Testis (tissue), 3 donors: Measurements from ENCODE around the gene TICRR. TPM values are rescaled to one million over a fixed set of nuclear protein-coding genes. Genes with fewer than 3 reads are reported as not detected.

Source experiments
- DNase-seq: peaks from one replicate; pipeline ENCODE4 v3.0.0-alpha.2; 2019
- H3K27ac ChIP-seq, 2 donors: fragments of 200-600 bp; sonication (generic); one replicate each; pipeline ENCODE4 v1.5.1; 2019
- H3K27me3 ChIP-seq: fragments of 200-600 bp; sonication (generic); one replicate; pipeline ENCODE4 v1.5.1; 2019
- H3K36me3 ChIP-seq: fragments of 200-600 bp; sonication (generic); one replicate; pipeline ENCODE4 v1.5.1; 2017; ENCODE audit warnings: low read depth; ENCODE audit errors: missing control alignments
- H3K4me1 ChIP-seq: fragments of 200-600 bp; sonication (generic); one replicate; pipeline ENCODE4 v1.5.1; 2019
- H3K4me3 ChIP-seq, 2 donors: fragments of 200-600 bp; sonication (generic); one replicate each; pipeline ENCODE4 v1.5.1; 2017 to 2019
- H3K9me3 ChIP-seq: fragments of 200-600 bp; sonication (generic); one replicate; pipeline ENCODE4 v1.5.1; 2017
- POLR2A ChIP-seq: fragments of 450-650 bp; IDR thresholded peaks from one replicate; pipeline ENCODE4 v1.6.1; 2017; ENCODE audit warnings: antibody characterized with exemption, mild to moderate bottlenecking, moderate library complexity
- WGBS, 2 donors: methylation state at CpG; one replicate each; pipeline ENCODE4 v1.1.5; 2018; 5-methylcytosine and 5-hydroxymethylcytosine counted together
- intact Hi-C: fragments of 100-400 bp; cut with DNase I; formaldehyde crosslinking; loops from one replicate; pipeline ENCODE4 v1.15.1; 2023; ENCODE audit warnings: low total_unique reads
- polyA plus RNA-seq: library from polyadenylated mRNA; stranded (reverse); fragments of 350-450 nt; fragmentation: Illumina TruSeq; extraction: RNeasy Lipid Tissue Mini Kit (QIAGEN cat#74804); gene quantifications from one replicate; pipeline ENCODE4 v1.2.3, GENCODE V29; 2014; ENCODE audit warnings: low read depth, low replicate concordance; ENCODE audit not compliant: insufficient read depth
- total RNA-seq, 2 donors: library from RNA; depleted of rRNA; stranded (reverse); fragments of >200 nt; gene quantifications; one replicate each; pipeline ENCODE4 v1.2.3, GENCODE V29; 2016
- TF ChIP-seq, protein P1 (sequence below), 3 experiments: fragments of 450-650 bp in 2 of 3; fragments of 200-600 bp in 1 of 3; sonication (generic) in 1 of 3; IDR thresholded peaks; one replicate each; pipeline ENCODE4 v1.5.1; 2016 to 2019; ENCODE audit warnings: antibody characterized with exemption in 3 of 3, mild to moderate bottlenecking in 2 of 3, moderate library complexity in 1 of 3

Gene TICRR
- total and polyA plus RNA-seq, 3 donors from 2014 or later, result 3.0 to 8.4 (median 7.7) TPM

- H3K36me3 ChIP-seq, result no peaks in the 10 kb centered on the region
- H3K4me3 ChIP-seq, result no peak overlapping the region
- TF ChIP-seq, protein P1, sequence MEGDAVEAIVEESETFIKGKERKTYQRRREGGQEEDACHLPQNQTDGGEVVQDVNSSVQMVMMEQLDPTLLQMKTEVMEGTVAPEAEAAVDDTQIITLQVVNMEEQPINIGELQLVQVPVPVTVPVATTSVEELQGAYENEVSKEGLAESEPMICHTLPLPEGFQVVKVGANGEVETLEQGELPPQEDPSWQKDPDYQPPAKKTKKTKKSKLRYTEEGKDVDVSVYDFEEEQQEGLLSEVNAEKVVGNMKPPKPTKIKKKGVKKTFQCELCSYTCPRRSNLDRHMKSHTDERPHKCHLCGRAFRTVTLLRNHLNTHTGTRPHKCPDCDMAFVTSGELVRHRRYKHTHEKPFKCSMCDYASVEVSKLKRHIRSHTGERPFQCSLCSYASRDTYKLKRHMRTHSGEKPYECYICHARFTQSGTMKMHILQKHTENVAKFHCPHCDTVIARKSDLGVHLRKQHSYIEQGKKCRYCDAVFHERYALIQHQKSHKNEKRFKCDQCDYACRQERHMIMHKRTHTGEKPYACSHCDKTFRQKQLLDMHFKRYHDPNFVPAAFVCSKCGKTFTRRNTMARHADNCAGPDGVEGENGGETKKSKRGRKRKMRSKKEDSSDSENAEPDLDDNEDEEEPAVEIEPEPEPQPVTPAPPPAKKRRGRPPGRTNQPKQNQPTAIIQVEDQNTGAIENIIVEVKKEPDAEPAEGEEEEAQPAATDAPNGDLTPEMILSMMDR (IDR thresholded peaks at IDR 0.05), result no peak
- no peak for TF ChIP-seq POLR2A
- 95 to 96% methylated on average over 2 of the region's 2 CpGs for WGBS, 2 donors
- intact Hi-C loops, result no loop called here
- no peak overlapping the region for H3K27ac ChIP-seq
- no peaks in the 10 kb centered on the region for H3K9me3 ChIP-seq
- H3K27me3 ChIP-seq, result no peaks in the 10 kb centered on the region
- DNase-seq, result no peak
- no peaks in the 10 kb centered on the region for H3K4me1 ChIP-seq
These were observed 36.0 kb downstream of the TICRR start for GRCh38 chr15:89611317-89611716.

DNA sequence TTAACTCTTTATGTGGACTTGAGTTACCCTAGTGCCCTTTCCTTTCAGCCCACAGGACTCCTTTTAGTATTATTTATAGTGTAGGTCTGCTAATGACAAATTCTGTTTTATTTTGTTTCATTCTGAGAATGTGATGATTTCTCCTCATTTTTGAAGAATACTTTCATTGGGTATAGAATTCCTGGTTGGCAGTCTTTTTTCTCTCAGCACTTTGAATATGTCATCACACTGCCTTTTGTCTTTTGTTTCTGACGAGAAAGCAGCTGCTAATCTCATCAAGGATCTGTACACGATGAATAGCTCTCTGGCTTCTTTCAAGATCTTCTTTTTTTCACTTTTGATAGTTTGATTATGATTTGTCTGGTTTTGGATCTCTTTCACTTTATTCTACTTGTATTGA, 37.8 kb downstream of the TICRR start:
- Histone ChIP-seq H3K27ac (no peak overlapping the region), H3K4me1 (no peaks in the 10 kb centered on the region), H3K27me3 (no peaks in the 10 kb centered on the region), H3K36me3 (no peaks in the 10 kb centered on the region), H3K4me3 (no peak overlapping the region), H3K9me3 (no peaks in the 10 kb centered on the region)
- TF ChIP-seq, protein P1 (IDR thresholded peaks at IDR 0.05), result no peak
- no peak for TF ChIP-seq POLR2A
- DNase-seq, result no peak
- intact Hi-C loops, result no loop called here
- 83 to 88% methylated on average over 2 of the region's 2 CpGs for WGBS, 2 donors

- H3K4me3 ChIP-seq, result no peak overlapping the region
- no peaks in the 10 kb centered on the region for H3K27me3 ChIP-seq
- no peak for DNase-seq
- TF ChIP-seq, protein P1 (IDR thresholded peaks at IDR 0.05), result no peak
- no peak for TF ChIP-seq POLR2A
- no peaks in the 10 kb centered on the region for H3K4me1 ChIP-seq
- WGBS, 2 donors, result 97 to 100% methylated on average over 1 of the region's 1 CpG
- intact Hi-C loops, result no loop called here
- no peaks in the 10 kb centered on the region for H3K9me3 ChIP-seq
- no peaks in the 10 kb centered on the region for H3K36me3 ChIP-seq
- no peak overlapping the region for H3K27ac ChIP-seq
These were observed 38.9 kb downstream of the TICRR start for GRCh38 chr15:89614164-89614563.

DNA sequence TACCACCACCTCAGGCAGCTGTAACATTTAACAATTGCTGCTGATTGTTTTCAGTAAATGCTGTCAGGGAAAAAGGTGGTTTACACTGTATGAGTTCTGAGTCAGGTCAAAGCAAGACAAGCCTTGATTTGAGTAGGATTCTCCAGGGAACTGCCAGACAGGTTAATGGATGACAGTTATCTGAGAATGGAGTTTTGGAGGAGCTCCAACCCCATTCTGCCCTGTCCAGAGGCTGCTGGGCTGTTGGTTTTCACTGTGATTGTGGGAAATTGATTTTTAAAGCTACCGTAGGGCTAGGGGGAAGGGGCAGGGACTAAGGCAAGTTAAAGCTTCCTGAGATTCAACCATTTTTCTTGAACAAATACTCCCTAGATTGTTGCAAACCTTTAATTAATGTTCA, 39.9 kb downstream of the TICRR start:
- Histone ChIP-seq H3K4me1 (no peaks in the 10 kb centered on the region), H3K9me3 (no peaks in the 10 kb centered on the region), H3K4me3 (no peak overlapping the region), H3K27ac (no peak overlapping the region), H3K36me3 (no peaks in the 10 kb centered on the region), H3K27me3 (no peaks in the 10 kb centered on the region)
- 87 to 100% methylated on average over 1 of the region's 1 CpG for WGBS, 2 donors
- DNase-seq, result no peak
- no peak for TF ChIP-seq POLR2A
- TF ChIP-seq, protein P1 (IDR thresholded peaks at IDR 0.05), result no peak
- intact Hi-C loops, result no loop called here

DNA sequence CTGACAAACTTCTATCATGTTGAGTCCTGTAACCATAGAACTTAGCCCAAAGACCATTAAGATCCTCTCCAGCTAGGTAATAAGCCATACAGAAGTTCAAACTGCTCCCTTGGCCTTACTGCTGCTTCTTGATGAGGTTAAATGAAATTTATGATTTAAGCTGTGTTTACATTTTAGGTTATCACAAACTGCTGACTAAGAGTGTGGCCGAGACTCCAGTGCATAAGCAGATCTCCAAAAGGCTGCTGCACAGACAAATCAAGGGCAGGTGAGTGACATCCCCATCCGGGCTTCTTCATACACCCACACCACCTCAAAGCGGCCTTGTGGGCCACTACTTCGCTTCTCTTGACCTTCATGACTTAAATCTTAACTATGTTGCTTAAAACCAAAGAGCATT, 41.0 kb downstream of the TICRR start:
- no peak for DNase-seq
- Histone ChIP-seq H3K4me3 (no peak overlapping the region), H3K27me3 (no peaks in the 10 kb centered on the region), H3K36me3 (no peaks in the 10 kb centered on the region), H3K9me3 (no peaks in the 10 kb centered on the region), H3K4me1 (no peaks in the 10 kb centered on the region), H3K27ac (no peak overlapping the region)
- 90 to 94% methylated on average over 4 of the region's 4 CpGs for WGBS, 2 donors
- TF ChIP-seq, protein P1 (IDR thresholded peaks at IDR 0.05), result no peak
- TF ChIP-seq POLR2A, result no peak
- intact Hi-C loops, result no loop called here
